T-helper 9 cell (primary cell): ENCODE results near the gene GOLGA8H.
"Not testable (repeated sequence)": the region's sequence is repeated elsewhere in the genome, so short reads cannot be mapped to it uniquely, and the experiment has no call there.

Source experiments
- DNase-seq: peaks from one replicate; pipeline ENCODE4 v3.0.0-alpha.2; 2020
- total RNA-seq, 2 donors: gene quantifications; one replicate each; lab custom pipeline; 2026; lab: John Stamatoyannopoulos, UW

The GOLGA8H gene, protein sequence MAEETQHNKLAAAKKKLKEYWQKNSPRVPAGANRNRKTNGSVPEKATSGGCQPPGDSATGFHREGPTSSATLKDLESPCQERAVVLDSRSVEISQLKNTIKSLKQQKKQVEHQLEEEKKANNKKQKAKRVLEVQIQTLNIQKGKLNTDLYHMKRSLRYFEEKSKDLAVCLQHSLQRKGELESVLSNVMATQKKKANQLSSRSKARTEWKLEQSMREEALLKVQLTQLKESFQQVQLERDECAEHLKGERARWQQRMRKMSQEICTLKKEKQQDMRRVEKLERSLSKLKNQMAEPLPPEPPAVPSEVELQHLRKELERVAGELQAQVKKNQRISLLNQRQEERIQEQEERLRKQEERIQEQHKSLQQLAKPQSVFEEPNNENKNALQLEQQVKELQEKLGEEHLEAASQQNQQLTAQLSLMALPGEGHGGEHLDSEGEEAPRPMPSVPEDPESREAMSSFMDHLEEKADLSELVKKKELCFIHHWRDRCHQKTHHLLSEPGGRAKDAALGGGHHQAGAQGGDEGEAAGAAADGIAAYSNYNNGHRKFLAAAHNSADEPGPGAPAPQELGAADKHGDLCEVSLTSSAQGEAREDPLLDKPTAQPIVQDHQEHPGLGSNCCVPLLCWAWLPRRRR
- 0 to 0.14 reads per million in 2 donors for total RNA-seq

DNA sequence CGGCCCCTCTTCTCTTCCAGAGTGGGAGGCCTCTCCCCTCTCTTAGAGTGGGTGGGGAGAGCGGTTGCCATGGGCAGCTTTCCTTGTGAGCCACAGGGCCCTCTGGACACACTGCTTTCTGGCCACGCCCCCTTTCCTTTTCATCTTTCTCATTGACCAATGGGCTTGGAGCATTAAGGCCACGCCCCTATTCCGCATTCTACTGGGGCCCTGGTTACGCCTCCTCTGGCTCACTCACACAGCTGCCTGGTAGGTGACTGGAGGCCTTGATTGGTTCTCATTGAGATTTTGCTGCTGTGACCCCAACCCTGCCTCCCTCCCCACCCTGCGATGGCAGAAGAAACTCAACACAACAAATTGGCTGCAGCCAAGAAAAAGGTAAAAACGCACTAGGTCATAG, at the start of gene GOLGA8H:
Gene GOLGA8H (plus strand): TSS at position 233 of the 400 bp plus-strand sequence. CDS start 98 bp downstream, at position 331.
- not testable (repeated sequence) for DNase-seq

DNA sequence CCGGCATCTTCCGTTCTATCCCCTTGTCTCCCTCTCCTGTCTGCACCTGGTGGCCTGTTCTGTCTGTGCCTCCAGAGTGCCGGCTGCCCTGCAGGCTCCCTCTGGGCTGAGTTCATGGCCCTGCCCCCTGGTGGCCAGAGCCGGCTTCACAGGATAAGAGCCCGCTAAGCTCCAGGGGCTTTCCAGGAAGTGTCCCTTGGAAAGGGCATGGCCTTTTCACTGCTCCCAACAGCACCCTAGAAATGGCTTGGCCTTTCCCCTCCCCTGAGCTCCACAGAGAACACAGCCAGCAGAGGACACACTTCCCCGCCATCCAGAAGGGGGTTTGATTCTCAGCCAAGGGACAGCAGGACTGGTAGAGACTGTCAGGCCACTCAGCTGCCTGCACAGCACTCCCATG, 36.9 kb upstream of the GOLGA8H start:
- DNase-seq = not testable (repeated sequence)

DNA sequence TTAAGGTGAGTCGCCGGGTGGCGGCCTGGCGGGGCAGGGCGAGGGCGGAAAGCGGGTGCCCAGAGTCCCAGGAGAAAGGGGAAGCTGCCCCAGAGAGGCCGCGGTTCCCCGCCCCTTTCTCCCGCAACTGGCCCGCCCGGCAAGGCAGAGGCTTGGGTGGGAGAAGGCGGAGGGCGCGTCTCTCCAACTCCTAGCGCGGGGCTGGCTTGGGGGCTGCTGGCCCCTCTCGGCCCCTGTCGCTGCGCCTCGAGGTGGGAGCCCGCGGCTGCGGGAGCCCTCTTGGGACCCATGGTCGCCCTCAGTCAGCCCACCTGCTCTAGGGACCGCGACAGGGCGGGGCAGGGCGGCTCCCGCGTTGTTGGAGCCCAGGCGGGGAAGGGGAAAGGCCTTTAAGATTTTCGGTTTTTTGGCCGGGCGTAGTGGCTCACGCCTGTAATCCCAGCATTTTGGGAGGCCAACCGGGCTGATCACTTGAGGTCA, 30.8 kb upstream of the GOLGA8H start:
- DNase-seq = not testable (repeated sequence)

DNA sequence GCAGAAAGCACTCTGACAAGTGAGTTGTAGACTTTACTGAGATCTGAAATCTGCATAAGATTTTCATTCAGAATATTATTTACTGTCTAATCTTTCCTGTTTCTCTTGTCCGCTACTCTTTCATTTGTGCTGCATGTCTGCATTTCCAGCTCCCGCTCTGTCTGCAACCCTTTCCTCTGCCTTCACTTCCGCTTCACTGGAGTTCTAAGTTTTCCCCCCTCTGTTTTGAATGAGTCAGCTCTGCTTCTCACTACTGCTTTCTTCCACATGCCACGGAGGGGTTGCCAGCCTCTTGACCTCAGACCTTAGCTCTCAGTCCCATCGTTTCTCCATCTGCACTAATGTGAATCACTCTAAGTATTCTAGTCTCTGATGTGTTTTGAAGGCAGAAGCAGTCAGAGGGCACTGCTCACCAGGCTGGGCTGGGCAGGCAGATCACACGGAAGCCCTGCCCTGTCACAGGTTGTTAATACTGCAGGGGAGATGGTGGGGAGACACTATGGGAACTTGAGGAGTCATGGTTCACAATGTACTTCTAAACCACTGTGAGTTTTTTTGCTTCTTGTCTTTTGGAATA, 24.3 kb upstream of the GOLGA8H start:
- not testable (repeated sequence) for DNase-seq

- DNase-seq = not testable (repeated sequence)
Observed at GRCh38 chr15:30580716-30581115, 23.1 kb upstream of the GOLGA8H start.

DNA sequence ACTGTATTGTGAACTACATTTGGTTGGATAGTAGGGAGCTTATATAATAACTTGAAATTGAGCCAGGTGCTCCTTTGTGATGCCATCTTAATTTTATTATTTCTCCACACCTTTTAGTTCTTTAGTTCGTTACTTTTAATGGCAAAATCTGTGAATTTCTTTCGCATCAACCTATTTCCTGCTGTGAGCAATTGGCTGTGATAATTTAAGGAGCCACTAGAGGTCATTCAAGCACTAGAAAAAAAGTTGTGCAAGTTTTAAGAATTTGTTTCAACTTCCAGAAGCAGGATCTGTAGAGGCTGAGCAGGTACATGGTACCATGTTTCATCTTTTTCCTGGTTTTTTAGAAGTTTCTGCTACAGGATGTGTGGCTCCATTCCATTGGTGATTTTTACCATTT, 4.9 kb upstream of the GOLGA8H start:
- not testable (repeated sequence) for DNase-seq

- DNase-seq = not testable (repeated sequence)
Observed at GRCh38 chr15:30612271-30612670, 8.4 kb downstream of the GOLGA8H start.

- not testable (repeated sequence) for DNase-seq
Observed at GRCh38 chr15:30621342-30621741, 17.5 kb downstream of the GOLGA8H start.

DNA sequence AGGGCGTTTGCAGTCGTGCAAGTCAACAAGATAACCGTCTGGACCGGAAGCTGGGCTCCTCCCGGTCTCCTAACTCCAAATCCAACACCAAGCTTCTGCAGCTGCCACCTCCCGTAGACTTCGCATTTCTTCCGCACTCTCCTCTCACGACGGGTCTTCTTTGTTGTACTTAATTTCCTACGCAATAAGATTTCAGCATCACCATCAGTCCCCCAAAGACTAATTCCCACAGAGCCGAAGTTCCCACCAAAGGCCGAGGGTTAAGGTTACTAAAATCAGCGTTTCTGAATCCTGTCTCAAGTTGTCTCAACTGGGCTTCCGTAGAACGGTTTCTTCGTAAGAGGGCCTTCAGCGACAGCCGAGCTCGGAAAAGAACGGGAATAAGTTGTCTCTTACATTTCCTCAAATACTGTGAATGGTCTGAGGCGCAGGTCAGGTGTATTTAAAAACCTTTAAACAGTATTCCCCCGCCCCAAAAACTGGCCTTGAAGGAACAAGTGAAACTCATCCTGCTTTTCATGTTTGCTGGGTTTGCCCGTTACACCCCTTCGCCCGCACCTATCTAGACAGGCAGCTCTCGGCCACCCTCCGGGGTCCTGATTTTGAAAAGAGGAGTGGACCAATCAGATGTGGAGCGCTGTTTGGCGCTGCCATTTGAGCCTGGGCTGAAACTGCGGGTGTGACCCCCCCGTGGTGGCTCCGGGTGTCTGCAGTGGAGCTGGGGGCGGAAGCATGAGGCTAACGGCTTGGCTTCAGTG, 21.8 kb downstream of the GOLGA8H start, which contains the start of gene ARHGAP11B:
Gene ARHGAP11B (plus strand): TSS at position 693 of the 758 bp plus-strand sequence.
- peak; percentile 91 for DNase-seq

DNA sequence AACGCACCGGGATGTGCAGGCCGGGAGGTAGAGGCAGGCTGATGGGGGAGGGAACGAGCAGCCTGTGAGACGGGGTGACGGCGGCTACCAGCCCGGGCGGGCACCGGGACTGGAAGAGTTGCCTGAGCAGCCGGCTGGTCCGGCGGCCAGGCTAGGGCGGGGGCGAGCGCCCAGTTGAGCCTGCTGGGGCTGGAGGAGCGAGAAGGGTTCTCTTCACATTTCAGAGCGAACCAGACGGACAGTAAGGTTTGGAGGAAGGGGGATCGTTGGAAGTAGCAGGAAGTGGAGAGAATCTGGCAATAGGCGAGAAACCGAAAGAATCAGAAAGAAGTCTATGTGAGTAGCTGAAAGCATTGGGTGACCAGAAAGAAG, 22.4 kb downstream of the GOLGA8H start:
- not testable (repeated sequence) for DNase-seq

- not testable (repeated sequence) for DNase-seq
Observed at GRCh38 chr15:30626632-30627031, 22.8 kb downstream of the GOLGA8H start.

DNA sequence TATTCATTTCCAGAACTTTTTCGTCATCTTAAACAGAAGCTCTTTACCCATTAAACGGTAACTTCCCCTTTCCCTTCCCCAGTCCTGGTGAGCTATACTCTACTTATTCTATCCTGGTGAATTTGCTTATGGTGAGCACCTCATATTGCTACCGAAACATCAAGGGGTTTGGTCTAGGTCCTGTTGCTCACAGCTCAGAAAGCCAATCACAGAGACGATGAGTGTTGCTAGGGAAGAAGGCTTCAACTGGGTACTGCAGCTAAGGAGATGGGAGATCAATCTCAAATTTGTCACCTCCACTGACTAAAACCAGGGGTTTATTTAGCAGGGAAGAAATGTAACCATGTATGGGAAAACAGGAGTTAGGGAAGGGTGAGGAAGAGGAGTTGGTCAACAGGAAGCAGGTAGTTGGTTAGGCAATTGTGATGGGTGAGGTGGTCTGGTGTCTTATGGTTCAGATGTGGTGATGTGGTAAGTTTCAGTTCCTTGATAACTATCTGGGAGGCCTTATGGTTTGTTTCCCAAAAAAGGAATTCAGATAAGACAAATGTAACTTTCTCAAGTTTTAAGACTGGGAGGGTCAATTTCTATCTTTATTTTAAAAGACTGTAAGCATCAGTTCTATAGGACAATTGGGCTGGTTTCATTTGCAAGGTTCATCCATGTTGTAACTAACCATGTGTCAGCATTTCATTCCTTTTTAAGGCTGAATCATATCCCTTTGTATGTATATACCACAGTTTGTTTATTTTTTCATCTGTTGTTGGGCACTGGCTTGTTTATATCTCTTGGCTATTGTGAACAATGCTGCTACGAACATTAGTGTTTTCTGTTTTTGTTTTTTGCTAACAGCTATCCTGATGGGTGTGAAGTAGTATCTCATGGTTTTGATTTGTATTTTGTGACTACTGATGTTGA, 46.4 kb downstream of the GOLGA8H start:
- DNase-seq = no peak

GRCh38 chr15:30661154-30661553, 57.3 kb downstream of the GOLGA8H start:
- DNase-seq = not testable (repeated sequence)
